Ovary (tissue), 9 donors: ENCODE data around the gene GRID1. TPM values are rescaled to one million over a fixed set of nuclear protein-coding genes. Genes with fewer than 3 reads are reported as not detected.

Experiments used
- DNase-seq, 5 donors: peaks; one replicate each; pipeline ENCODE4 v3.0.0-alpha.2; 2019 to 2020
- H3K27ac ChIP-seq, 2 donors: fragments of 200-600 bp; one replicate each; pipeline versions ENCODE4 v1.5.1 to v1.8.0; 2019 to 2022
- H3K27me3 ChIP-seq: fragments of 200-600 bp; one replicate; pipeline ENCODE4 v1.8.0; 2022
- H3K36me3 ChIP-seq: fragments of 200-600 bp; sonication (generic); one replicate; pipeline ENCODE4 v1.5.1; 2019
- H3K4me1 ChIP-seq: one replicate; pipeline ENCODE4 v1.8.1; 2013; ENCODE audit warnings: mild to moderate bottlenecking, moderate library complexity; ENCODE audit not compliant: insufficient read depth
- H3K4me3 ChIP-seq: fragments of 200-600 bp; sonication (generic); one replicate; pipeline ENCODE4 v1.5.1; 2017
- H3K9me3 ChIP-seq, 2 donors: fragments of 200-600 bp in 1 of 2; sonication (generic) in 1 of 2; one replicate each; pipeline versions ENCODE4 v1.5.1 to v1.8.1; 2013 to 2019; ENCODE audit warnings: mild to moderate bottlenecking in 1 of 2, moderate library complexity in 1 of 2
- EP300 ChIP-seq: sonication (generic); formaldehyde crosslinking; IDR thresholded peaks from one replicate; pipeline ENCODE4 v1.6.1; 2017; ENCODE audit warnings: antibody characterized with exemption
- POLR2A ChIP-seq: fragments of 450-650 bp; IDR thresholded peaks from one replicate; pipeline ENCODE4 v1.6.1; 2017; ENCODE audit warnings: antibody characterized with exemption, mild to moderate bottlenecking, moderate library complexity
- WGBS, 3 donors: extraction: QIAGEN DNeasy Blood & Tissue Kit in 1 of 3; methylation state at CpG; one replicate each; pipeline versions ENCODE4 v1.1.5 to v1.1.7; 2013 to 2017; 5-methylcytosine and 5-hydroxymethylcytosine counted together
- intact Hi-C, 4 donors: fragments of 100-400 bp; cut with DNase I; formaldehyde crosslinking; loops; one replicate each; pipeline versions ENCODE4 v1.11.0 to v1.15.1; 2022 to 2023
- polyA plus RNA-seq, 2 donors: library from polyadenylated mRNA; stranded (reverse); fragments of 200-250 nt in 1 of 2; fragments of 350-450 nt in 1 of 2; fragmentation: Illumina TruSeq in 1 of 2; extraction: RNeasy Lipid Tissue Mini Kit (QIAGEN cat#74804) in 1 of 2; gene quantifications; one replicate each; pipeline ENCODE4 v1.2.3, GENCODE V29; 2013 to 2014
- total RNA-seq, 7 donors: library from RNA; depleted of rRNA in 2 of 7; stranded (reverse); fragments of >200 nt in 2 of 7; fragmentation: NEBNext Ultra II Directional in 3 of 7; extraction: Animal tissue kit (Norgen Biotek cat#: 25700) in 3 of 7; gene quantifications; one replicate each; pipeline versions ENCODE4 v1.1.0 to v1.2.4, GENCODE V29; 2016 to 2023
- TF ChIP-seq, protein P1 (sequence below), 3 donors: fragments of 450-650 bp in 2 of 3; fragments of 200-600 bp in 1 of 3; IDR thresholded peaks; one replicate each; pipeline versions ENCODE4 v1.5.1 to v1.8.0; 2016 to 2022; ENCODE audit warnings: antibody characterized with exemption in 3 of 3, mild to moderate bottlenecking in 1 of 3
- donor health status: DM: no; HTN: no; CAD: no; lungs with moderate emphysema.
- donor health status: DM: no; HTN: no; CAD: no.
- donor health status: Bipolar disorder and iron deficiency.
- donor health status: DM: yes; HTN: yes; CAD: no.
- donor health status: DM: no; HTN: no; CAD: no.
- donor health status: DM: yes; HTN: yes; CAD: no.

The GRID1 gene
- total and polyA plus RNA-seq, 9 donors: 0.57 to 6.2 (median 1.8) TPM

DNA sequence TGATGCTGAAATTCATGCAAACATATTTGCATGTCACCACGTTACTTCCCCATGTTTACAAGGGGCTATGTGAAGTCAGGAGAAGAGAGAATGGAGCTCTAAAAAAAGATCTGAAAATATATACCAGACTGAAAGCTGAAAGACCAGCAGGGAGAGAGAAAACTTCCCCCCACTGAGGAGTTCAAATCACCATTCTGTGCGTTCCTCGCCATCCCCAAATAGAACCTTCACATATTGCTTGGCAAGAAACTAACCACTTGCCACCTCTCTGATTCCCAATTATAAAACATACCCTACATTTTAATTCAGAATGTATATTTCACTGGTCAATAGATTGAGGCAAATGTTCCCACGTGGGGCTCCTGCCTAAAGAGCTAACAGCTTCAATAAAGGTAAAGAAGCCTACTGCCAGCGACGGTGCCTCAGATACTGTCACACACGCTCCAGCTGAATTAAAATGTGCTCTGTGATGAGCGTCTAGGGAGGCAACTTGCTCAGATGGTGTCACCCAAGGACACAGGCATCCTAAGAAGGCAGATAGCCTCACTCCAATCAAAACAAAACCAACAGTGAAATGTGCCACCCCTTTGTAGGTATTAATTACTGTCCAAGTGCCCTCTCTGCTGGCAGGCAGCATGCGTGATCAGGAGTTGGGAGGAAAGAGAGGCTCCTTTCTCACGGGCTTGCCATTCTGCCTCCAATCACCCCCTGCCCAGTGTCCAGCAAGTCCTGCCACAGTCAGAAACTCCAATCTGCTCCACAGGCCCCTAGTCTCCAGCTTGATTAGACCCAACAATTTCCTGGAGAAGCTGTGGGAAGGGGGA, 298.2 kb downstream of the GRID1 start:
- no peaks in the 10 kb centered on the region for H3K4me1 ChIP-seq
- no peak overlapping the region for H3K27ac ChIP-seq
- DNase-seq: no peak
- no peaks in the 10 kb centered on the region for H3K36me3 ChIP-seq
- intact Hi-C loops: no loop called here
- H3K27me3 ChIP-seq: no peaks in the 10 kb centered on the region
- no peak for TF ChIP-seq POLR2A
- TF ChIP-seq EP300: no peak
- TF ChIP-seq, protein P1, sequence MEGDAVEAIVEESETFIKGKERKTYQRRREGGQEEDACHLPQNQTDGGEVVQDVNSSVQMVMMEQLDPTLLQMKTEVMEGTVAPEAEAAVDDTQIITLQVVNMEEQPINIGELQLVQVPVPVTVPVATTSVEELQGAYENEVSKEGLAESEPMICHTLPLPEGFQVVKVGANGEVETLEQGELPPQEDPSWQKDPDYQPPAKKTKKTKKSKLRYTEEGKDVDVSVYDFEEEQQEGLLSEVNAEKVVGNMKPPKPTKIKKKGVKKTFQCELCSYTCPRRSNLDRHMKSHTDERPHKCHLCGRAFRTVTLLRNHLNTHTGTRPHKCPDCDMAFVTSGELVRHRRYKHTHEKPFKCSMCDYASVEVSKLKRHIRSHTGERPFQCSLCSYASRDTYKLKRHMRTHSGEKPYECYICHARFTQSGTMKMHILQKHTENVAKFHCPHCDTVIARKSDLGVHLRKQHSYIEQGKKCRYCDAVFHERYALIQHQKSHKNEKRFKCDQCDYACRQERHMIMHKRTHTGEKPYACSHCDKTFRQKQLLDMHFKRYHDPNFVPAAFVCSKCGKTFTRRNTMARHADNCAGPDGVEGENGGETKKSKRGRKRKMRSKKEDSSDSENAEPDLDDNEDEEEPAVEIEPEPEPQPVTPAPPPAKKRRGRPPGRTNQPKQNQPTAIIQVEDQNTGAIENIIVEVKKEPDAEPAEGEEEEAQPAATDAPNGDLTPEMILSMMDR (IDR thresholded peaks at IDR 0.05): no peak
- 59 to 77% (median 67%) methylated on average over 10 of the region's 10 CpGs for WGBS, 3 donors
- H3K9me3 ChIP-seq: no peaks in the 10 kb centered on the region
- no peak overlapping the region for H3K4me3 ChIP-seq

DNA sequence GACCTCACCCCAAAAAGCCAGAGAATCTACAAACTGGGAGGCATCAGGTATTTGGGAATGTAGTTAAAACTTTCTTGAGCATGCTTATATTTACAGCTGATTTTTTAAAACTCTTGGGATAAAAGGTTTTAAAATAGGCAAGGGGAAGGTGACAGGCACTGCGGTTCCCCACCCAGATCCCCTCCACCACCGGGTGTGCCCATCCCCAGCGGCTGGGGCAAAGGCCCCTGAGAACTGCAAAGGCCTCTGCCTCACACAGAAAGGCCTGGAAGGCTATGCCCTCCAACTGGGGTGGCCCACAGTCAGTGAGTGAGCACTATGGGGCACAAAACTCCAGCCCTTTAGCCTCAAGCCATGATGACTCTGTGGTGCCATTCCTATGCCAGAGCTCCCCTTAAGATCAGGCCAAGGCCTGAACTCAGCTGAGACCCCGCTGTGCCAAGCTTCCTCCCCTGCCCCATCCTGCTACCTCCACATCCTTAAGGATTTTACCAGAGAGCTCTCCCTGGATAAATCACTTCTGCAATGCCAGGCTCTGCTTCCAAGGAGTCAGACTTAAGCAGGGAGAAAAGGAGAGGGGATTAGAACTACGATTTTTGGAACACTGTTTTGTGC, 299.1 kb downstream of the GRID1 start:
- Histone ChIP-seq H3K4me3 (no peak overlapping the region), H3K27me3 (no peaks in the 10 kb centered on the region), H3K4me1 (no peaks in the 10 kb centered on the region), H3K9me3 (no peaks in the 10 kb centered on the region), H3K36me3 (no peaks in the 10 kb centered on the region), H3K27ac (no peak overlapping the region)
- DNase-seq: no peak
- WGBS, 3 donors: 69 to 80% (median 71%) methylated on average over 5 of the region's 5 CpGs
- no peak for TF ChIP-seq POLR2A
- no peak for TF ChIP-seq EP300
- TF ChIP-seq, protein P1 (IDR thresholded peaks at IDR 0.05): no peak
- intact Hi-C loops: no loop called here

DNA sequence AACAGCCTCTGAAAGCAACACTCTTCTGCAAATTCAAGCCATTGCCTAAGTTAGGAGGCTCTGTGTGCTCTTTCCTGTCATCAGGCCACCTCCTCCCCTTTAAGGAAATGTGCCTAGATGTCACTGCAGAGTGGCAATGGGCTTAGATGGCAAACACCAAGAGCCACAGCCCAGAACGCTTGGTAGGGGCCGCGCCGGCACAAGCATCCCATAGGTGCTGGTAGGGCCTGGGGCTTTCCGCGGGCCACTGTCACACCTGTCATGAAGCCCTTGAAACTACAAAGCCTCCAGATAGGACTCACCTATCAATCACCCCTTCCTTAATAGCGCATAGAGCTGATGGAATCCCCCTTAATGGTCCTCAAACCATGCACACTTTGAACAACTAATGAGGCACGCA, 299.9 kb downstream of the GRID1 start:
- TF ChIP-seq EP300: no peak
- TF ChIP-seq, protein P1 (IDR thresholded peaks at IDR 0.05): no peak
- TF ChIP-seq POLR2A: no peak
- DNase-seq: no peak
- intact Hi-C loops: no loop called here

DNA sequence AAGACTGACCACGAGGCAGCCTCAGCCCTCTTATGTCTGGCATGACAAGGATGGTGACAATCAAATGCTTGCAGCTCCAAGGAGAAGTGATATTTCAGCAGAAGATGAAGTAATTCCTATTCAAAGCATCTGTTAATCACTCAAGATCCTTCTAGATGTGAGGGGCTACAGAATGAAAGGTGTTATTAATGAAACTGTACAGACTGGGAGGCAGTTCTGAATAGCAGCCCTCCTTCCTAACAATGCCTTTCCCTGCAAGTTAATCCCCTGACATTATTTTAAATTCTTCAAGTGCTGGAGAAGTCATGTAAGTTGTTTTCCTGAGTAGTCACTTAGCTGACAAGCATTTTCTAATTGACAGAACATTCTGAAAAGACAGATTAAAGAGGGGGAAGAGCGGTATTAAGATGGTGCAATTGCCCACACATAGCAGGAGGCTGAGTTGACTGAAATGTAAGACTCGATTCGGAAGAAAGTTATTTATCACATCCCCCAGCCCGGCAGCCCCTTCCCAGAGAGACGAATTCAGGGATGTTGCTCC, 300.8 kb downstream of the GRID1 start:
- no peak for DNase-seq
- no peak overlapping the region for H3K4me3 ChIP-seq
- intact Hi-C loops: no loop called here
- H3K36me3 ChIP-seq: no peaks in the 10 kb centered on the region
- no peak overlapping the region for H3K27ac ChIP-seq
- TF ChIP-seq, protein P1 (IDR thresholded peaks at IDR 0.05): no peak
- no peak for TF ChIP-seq EP300
- no peak for TF ChIP-seq POLR2A
- H3K27me3 ChIP-seq: no peaks in the 10 kb centered on the region
- H3K9me3 ChIP-seq: no peaks in the 10 kb centered on the region
- H3K4me1 ChIP-seq: no peaks in the 10 kb centered on the region
- WGBS, 3 donors: 53 to 65% (median 60%) methylated on average over 6 of the region's 6 CpGs

More for the DNA sequence above, 299.9 kb downstream of the GRID1 start:
- H3K4me3 ChIP-seq: no peak overlapping the region
- H3K9me3 ChIP-seq: no peaks in the 10 kb centered on the region
- H3K27ac ChIP-seq: no peak overlapping the region
- no peaks in the 10 kb centered on the region for H3K4me1 ChIP-seq
- H3K27me3 ChIP-seq: no peaks in the 10 kb centered on the region
- 47 to 71% (median 52%) methylated on average over 8 of the region's 8 CpGs for WGBS, 3 donors
- no peaks in the 10 kb centered on the region for H3K36me3 ChIP-seq
